OCI-LY1 (cell line): ENCODE results near the gene TTC3.

Experiments used
- CTCF ChIP-seq: fragments of 200-600 bp; sonication (generic), shearing (Covaris generic); IDR thresholded peaks from 2 replicates; pipeline ENCODE4 v1.5.1; 2017; ENCODE audit warnings: mild to moderate bottlenecking, antibody characterized with exemption, low read length, moderate library complexity, mixed read lengths
- EZH2 ChIP-seq: fragments of 200-600 bp; sonication (generic), shearing (Covaris generic); IDR thresholded peaks from 2 replicates; pipeline ENCODE4 v1.8.0; 2017; ENCODE audit warnings: borderline replicate concordance, mixed run types, mild to moderate bottlenecking, antibody characterized with exemption, low read length, moderate library complexity, mixed read lengths

GRCh38 chr21:37064841-37065240 lies 8.2 kb upstream of the TTC3 start:
- TF ChIP-seq CTCF (no peak), EZH2 (no peak)
